Cardiac septum (tissue), 1 donor: ENCODE results near the gene TRIM29. TPM values are rescaled to one million over a fixed set of nuclear protein-coding genes. Genes with fewer than 3 reads are reported as not detected.
"Not testable (repeated sequence)": the region's sequence is repeated elsewhere in the genome, so short reads cannot be mapped to it uniquely, and the experiment has no call there.

ENCODE experiments used
- DNase-seq: peaks from one replicate; pipeline ENCODE4 v3.0.0-alpha.2; 2020; ENCODE audit warnings: low spot score
- intact Hi-C: fragments of 100-400 bp; cut with DNase I; formaldehyde crosslinking; loops from one replicate; pipeline ENCODE4 v1.14.0; 2022
- long read RNA-seq: library from polyadenylated mRNA; unstranded; transcript quantifications from one replicate; pipeline ENCODE4 v2.0.0, GENCODE V29; 2021
- total RNA-seq: library from RNA; stranded (reverse); fragmentation: NEBNext Ultra II Directional; extraction: Animal tissue kit (Norgen Biotek cat#: 25700); gene quantifications from one replicate; pipeline ENCODE4 v1.2.1, GENCODE V29; 2021
- donor health status: DM: no; HTN: no; CAD: no.

The TRIM29 gene
- total RNA-seq = not detected
- long read RNA-seq = 0 reads

DNA sequence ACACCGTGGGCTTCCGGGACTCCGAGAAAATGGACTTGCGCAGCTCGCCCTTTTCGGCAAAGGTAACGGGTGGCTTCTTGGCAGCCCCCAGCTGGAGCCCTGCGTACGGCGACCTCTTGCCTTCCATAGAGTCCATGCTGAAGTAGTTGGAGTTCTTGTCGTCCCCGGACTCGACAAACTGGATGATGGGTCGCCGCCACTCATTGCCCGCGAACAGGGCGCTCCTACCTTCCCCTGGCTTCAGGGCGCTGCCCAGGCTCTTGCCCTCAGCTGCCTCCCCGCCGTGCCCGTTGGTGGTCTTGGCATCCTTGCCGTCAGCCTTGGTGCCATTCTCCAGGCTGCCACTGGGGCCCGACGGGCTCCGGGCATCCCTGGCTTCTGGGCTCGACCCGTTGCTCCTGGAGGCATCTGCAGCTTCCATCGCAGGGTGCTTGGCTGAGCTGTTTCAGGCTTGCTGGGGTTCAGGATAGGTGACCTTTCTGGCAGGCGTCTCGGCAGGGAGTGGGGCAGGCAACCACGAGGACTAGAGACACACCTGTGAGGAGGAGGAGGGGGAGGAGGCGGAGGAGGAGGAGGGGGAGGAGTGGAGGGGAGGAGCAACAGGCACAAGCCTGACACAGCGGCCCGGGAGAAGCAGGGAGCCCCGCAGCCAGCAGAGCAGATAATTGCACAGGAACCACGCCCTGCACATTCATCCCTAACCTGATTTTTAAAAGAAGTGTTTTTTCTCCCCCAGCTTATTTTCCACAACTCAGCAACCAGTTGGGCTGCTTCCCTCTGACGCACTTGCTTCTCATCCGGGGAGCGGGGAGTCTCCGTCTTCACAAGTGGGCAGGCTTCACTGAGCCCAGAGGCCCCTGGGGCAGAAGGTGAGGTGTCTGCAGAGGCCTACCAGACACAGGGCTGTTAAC, at the start of gene TRIM29:
TRIM29 (minus strand) TSS at position 503 of the 911 bp plus-strand sequence; CDS start at position 421, 82 bp downstream.
- peak; percentile 73 for DNase-seq
- intact Hi-C loops = no loop called here

DNA sequence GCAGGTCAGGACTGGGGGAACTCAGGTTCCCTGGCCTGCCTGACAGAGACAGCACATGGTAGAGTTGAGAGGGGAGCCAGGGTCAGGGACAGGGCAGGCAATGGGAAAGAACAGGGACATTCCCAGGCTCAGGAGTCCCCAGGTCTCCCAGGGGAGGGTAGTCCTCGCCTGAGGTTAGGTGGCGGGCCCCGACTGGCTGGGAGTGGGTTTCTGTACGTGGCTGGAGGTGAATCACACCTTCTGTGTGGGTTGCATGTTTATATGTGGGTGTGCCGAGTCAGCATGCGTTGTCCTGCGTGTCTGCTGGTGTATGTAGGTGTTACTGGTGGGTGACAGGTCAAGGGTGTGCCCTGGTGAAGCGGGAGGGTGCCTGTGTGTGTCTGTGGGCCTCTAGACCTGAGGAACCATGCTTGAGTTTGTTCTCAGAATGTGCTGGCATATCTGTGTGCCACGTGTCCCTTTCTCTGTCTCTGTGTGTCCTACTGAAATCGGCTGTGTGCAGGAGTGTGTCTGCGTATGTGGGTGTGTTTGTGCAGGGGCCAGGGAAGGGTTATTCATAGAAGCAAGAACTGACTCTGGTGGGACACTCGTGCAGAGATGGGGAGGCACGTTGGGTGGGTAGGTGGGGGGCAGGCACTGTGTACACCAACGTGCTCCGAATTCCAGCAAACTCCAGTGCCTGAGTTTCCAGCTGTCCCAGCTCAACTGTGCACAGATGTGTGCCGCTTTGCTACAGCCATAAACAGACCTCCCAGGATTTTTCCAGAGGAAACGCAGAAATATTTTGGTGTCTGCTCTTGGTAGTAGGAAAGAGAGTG, 49.1 kb upstream of the TRIM29 start:
- peak; percentile 68 for DNase-seq
- intact Hi-C loops = no loop called here

DNA sequence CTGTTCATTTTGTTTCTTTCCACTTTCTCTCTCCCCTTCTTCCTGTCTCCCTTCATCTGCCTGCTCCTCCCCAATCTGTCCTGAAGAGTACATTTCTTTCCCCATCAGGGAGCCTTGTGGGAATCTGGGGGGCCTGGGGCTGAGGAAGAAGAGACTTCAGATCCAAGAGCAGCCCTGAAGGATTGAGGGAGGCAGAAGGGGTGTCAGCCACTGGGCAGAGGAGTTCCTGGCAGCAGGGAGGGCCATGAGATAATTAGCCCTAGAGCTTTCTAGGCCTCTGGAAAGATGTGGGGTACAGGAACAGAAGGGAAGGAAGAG, 48.5 kb upstream of the TRIM29 start:
- intact Hi-C loops = no loop called here
- DNase-seq = peak; percentile 22

DNA sequence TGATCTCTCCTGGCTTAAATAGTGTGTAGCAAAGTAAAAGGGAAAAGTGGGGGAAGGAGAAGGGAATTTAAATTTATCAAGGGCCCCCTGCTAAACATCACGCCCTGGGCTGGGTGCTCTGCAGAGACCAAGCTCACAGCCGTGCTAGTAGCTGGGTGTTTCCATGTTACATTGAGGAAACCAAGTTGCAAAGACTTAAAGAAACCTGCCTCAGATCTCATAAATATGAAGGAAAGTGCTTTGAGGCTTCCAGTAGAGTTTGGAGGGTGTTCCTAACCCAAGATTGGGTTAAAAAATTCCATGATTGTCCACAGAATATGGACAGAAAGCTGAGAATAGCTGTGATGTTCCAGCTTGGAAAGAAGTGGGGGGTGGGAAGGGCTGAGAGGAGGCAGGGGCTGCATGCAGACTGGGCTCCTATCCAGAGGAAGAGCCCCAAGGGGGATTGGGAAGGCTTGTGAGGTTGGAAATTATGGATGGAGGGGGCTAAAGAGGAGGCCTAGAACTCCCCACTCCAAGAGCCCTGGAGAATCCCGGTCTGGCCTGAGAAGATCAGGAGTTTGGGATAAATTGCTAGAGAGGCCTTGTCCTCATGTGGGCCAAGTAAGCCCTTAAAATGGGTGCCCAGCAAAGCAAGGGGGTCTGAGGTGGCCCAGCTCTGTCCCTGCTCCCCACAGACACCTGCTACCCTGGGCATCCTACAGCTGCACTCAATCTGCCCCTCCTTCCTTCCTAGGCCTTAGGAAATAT, 48.0 kb upstream of the TRIM29 start:
- DNase-seq = peak; percentile 72
- intact Hi-C loops = no loop called here

GRCh38 chr11:120184946-120185705, 47.2 kb upstream of the TRIM29 start:
- intact Hi-C loops = no loop called here
- peak; percentile 83 for DNase-seq

DNA sequence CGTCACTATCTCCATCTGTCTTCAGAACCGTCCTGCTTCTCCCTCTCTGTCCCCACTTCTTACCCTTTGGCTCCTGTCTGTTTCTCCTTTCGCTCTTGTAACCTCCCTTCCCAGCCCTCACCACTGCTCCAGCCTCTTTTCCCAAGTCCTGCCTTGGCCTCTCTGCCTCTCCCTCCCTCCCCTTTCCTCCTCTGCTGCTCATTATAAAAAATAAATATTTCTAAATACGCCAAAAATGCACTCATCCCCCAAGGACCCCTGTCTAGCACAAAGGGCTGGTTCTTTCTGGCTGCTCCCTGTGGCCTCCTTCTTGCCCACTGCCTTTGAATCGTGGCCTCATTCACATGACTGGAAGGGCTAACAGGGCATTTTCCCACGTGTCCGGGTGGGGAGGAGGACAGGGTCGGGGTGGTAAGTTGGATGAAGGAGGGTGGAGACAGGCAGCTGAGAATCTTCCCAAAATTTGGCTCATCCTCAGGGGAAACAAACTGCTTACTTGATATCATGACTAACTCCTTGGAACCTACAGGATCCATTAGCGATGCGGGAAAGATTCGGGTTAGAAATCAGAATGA, 46.5 kb upstream of the TRIM29 start:
- peak; percentile 75 for DNase-seq
- intact Hi-C loops = no loop called here

- DNase-seq = no peak
Observed at GRCh38 chr11:120183701-120184141, 45.8 kb upstream of the TRIM29 start.

DNA sequence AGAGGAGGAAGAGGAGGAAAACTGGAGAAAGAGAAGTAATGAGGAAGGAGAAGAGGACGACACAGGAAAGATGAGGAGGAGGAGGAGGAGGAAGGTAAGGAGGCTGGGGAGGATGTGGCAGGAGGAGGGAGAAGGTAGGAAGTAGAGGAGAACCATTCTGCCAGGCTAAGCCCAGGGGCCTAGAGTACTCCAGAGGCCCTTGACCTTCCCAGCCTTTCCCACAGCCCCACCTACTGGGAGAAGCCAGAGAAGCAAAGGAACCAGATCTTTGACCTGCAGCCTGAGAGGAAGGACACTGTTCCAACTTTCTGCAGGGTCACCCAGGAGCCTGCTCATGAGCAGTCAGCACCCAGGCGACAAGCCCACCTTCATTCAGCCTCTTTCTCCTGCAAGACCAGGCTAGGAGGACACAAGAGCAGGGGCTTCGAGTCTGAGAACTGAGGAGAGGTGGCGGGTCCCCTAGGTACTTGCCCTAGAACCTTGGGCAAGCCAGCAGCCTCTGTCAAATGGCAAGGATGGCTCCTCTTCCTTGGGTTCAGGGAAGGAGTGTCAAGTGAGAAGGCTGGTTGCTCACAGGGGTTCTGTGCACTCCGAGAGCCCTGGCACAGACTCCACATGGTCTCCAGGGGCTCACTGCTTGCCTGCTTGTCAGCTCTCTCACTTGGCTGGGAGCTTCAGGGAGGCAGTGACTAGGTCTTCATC, 45.0 kb upstream of the TRIM29 start:
- peak; percentile 67 for DNase-seq
- intact Hi-C loops = no loop called here

More at GRCh38 chr11:120183701-120184141, 45.8 kb upstream of the TRIM29 start:
- intact Hi-C loops = no loop called here

GRCh38 chr11:120182372-120182771, 44.5 kb upstream of the TRIM29 start:
- intact Hi-C loops = no loop called here
- peak; percentile 26 for DNase-seq

GRCh38 chr11:120181376-120181975, 43.6 kb upstream of the TRIM29 start:
- DNase-seq = peak; percentile 19
- intact Hi-C loops = no loop called here

DNA sequence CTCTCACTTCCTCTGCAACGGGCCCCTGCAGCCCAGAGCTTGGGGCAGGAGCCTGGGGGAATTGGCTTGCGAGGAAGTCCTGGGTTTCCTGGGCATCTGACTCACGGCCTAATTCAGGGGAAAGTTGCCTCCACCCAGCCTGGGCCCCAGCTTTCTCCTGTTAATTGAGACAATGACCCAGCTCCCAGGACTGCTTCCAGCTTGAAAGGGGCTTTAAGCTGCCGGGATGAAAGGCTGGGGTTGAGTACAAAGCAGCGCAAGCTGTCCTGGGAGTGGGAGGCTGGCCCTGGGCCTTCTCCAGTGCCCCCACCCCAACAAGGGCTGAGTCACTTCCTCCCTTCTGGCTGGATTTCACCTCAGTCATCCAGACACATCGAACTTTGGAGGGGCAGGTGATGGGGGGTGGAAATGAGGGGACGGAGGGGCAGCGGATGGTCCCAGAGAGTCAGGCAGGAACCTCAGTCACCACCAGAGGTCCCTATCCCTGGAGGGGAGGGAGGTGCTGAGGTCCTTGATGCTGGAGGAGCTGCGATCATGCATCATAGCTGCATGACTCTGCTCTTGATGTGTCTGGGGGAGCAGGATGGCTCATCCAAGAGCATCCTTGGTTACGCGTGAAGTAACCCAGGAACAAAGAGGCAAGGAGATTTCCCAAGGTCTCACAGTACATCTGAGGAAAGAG, 42.8 kb upstream of the TRIM29 start:
- intact Hi-C loops = no loop called here
- DNase-seq = peak; percentile 73

GRCh38 chr11:120180063-120180462, 42.1 kb upstream of the TRIM29 start:
- DNase-seq = peak; percentile 39
- intact Hi-C loops = not testable (repeated sequence)

DNA sequence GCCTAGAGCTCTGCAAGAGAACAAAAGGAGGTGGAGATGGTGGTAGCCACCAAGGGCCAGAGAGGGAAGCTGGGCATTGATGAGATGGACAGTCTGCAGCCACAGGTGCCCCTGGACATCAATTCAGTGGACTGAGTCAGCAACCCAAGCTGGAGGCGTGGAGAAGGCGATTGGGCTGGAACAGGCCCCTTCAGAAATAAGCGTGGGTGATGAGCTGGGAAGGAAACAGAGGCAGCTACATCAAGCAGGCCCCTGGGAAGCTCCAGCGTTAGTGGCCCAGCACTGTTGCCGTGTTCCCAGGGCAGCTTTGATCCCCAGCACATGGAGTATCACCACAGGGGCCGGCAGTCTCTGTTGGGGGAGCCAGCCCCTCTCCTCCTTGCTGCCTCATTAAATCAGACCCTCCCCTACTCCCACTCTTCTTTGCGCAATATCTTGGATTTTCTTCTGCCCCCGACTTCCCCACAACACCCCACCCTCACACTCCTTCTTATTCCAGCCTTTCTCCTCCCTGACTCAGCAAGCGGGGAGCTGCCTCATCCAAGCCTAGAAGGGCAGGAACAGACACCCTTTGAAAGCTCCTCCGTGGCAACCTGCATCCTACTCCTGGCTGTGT, 41.3 kb upstream of the TRIM29 start:
- peak; percentile 73 for DNase-seq
- intact Hi-C loops = no loop called here

GRCh38 chr11:120178561-120179056, 40.7 kb upstream of the TRIM29 start:
- intact Hi-C loops = no loop called here
- DNase-seq = peak; percentile 70

DNA sequence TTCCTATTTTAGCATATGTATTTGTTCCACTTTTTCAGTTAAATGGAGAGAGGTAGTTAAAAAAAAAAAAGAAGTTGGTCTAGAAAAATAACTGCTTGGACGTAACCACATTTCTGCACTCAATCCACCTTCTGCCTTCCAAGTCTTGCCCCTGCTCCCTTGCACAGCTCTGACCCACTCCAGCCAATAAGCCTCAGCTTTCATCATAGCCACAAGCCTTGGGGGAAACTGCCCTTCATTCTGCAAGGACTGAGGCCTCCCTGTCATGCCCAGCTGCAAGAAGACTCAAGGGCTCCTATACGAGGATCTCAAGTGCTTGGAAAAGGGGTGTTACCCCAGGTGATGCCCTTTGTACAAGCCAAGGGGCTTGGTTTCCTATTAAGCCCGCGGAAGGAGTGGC, 37.0 kb upstream of the TRIM29 start:
- intact Hi-C loops = no loop called here
- peak; percentile 5 for DNase-seq

GRCh38 chr11:120173807-120174206, 35.9 kb upstream of the TRIM29 start:
- intact Hi-C loops = loop anchor here (2.0 kb wide), 1 partner anchor 127 kb away; no protein-coding TSS in a partner anchor
- DNase-seq = peak; percentile 50
